CD4-positive, alpha-beta T cell treated with Interleukin-4 for 4 hours (primary cell): ENCODE data around the gene BTBD9.

ENCODE experiments used
- DNase-seq: peaks from one replicate; pipeline ENCODE4 v3.0.0-alpha.2; 2020

The BTBD9 gene

GRCh38 chr6:38423746-38424145, 216.0 kb downstream of the BTBD9 start:
- no peak for DNase-seq

- DNase-seq = no peak
Measured at GRCh38 chr6:38420207-38420606, 219.5 kb downstream of the BTBD9 start.

GRCh38 chr6:38417521-38417920, 222.2 kb downstream of the BTBD9 start:
- no peak for DNase-seq

- no peak for DNase-seq
Measured at GRCh38 chr6:38415231-38416005, 224.3 kb downstream of the BTBD9 start.

- DNase-seq = no peak
Measured at GRCh38 chr6:38413102-38413800, 226.5 kb downstream of the BTBD9 start.

GRCh38 chr6:38407192-38407591, 232.5 kb downstream of the BTBD9 start:
- no peak for DNase-seq

- no peak for DNase-seq
Measured at GRCh38 chr6:38406096-38406495, 233.6 kb downstream of the BTBD9 start.

- DNase-seq = no peak
Measured at GRCh38 chr6:38404900-38405556, 234.7 kb downstream of the BTBD9 start.

- DNase-seq = no peak
Measured at GRCh38 chr6:38404355-38404754, 235.4 kb downstream of the BTBD9 start.

GRCh38 chr6:38403548-38403947, 236.2 kb downstream of the BTBD9 start:
- DNase-seq = no peak

GRCh38 chr6:38400764-38401163, 239.0 kb downstream of the BTBD9 start:
- DNase-seq = no peak

- no peak for DNase-seq
Measured at GRCh38 chr6:38400101-38400500, 239.6 kb downstream of the BTBD9 start.

GRCh38 chr6:38396209-38396608, 243.5 kb downstream of the BTBD9 start:
- DNase-seq = no peak

GRCh38 chr6:38393986-38394385, 245.7 kb downstream of the BTBD9 start:
- DNase-seq = no peak

GRCh38 chr6:38391626-38392579, 247.8 kb downstream of the BTBD9 start:
- DNase-seq = no peak

- no peak for DNase-seq
Measured at GRCh38 chr6:38391206-38391605, 248.5 kb downstream of the BTBD9 start.

- DNase-seq = no peak
Measured at GRCh38 chr6:38389875-38390274, 249.9 kb downstream of the BTBD9 start.

GRCh38 chr6:38387971-38388370, 251.8 kb downstream of the BTBD9 start:
- DNase-seq = no peak

- DNase-seq = no peak
Measured at GRCh38 chr6:38387461-38387860, 252.3 kb downstream of the BTBD9 start.

- DNase-seq = no peak
Measured at GRCh38 chr6:38378801-38379200, 260.9 kb downstream of the BTBD9 start.

- no peak for DNase-seq
Measured at GRCh38 chr6:38375937-38376336, 263.8 kb downstream of the BTBD9 start.

GRCh38 chr6:38375341-38375740, 264.4 kb downstream of the BTBD9 start:
- no peak for DNase-seq

GRCh38 chr6:38371881-38372280, 267.8 kb downstream of the BTBD9 start:
- DNase-seq = no peak
